Liver (tissue), 3 donors: Measurements from ENCODE around the gene RHPN2.

Source experiments
- CTCF ChIP-seq: fragments of 150-350 bp; IDR thresholded peaks from 2 replicates; pipeline ENCODE4 v1.5.1; 2017; ENCODE audit warnings: improper control_type of control experiment, low read depth, low read length; ENCODE audit not compliant: missing input control
- GABPA ChIP-seq, 2 donors: IDR thresholded peaks in 1 of 2; conservative IDR thresholded peaks in 1 of 2; 2 replicates each; pipeline ENCODE4 v1.6.1; 2016; ENCODE audit warnings: antibody characterized with exemption in 2 of 2, mild to moderate bottlenecking in 1 of 2, moderate library complexity in 1 of 2
- MAX ChIP-seq: IDR thresholded peaks from 2 replicates; pipeline ENCODE4 v1.6.1; 2016; ENCODE audit warnings: antibody characterized with exemption
- RAD21 ChIP-seq, 2 donors: IDR thresholded peaks; 2 replicates each; pipeline ENCODE4 v1.6.1; 2016; ENCODE audit warnings: antibody characterized with exemption in 2 of 2, mild to moderate bottlenecking in 2 of 2
- REST ChIP-seq: IDR thresholded peaks from 2 replicates; pipeline ENCODE4 v1.6.1; 2016; ENCODE audit warnings: antibody characterized with exemption, mild to moderate bottlenecking
- donor health status: healthy.
- donor health status: healthy.

- TF ChIP-seq CTCF: no peak
- no peak for TF ChIP-seq RAD21 (IDR thresholded peaks at IDR 0.05)
- no peak for TF ChIP-seq MAX
- TF ChIP-seq REST: no peak
- TF ChIP-seq GABPA (IDR thresholded peaks at IDR 0.05 in 1 of 2, conservative IDR thresholded peaks at IDR 0.05 in 1 of 2): no peak
Measured at GRCh38 chr19:33071887-33072286, 7.2 kb upstream of the RHPN2 start.
